Nephron (organoid): Measurements from ENCODE around the gene ADAMTSL3.

Source experiments
- H3K27ac Mint-ChIP-seq, 3 experiments: 2 replicates each; pipeline ENCODE4 v1.8.0; 2020; ENCODE audit warnings: mixed read lengths in 3 of 3, mild to moderate bottlenecking in 2 of 3, moderate library complexity in 1 of 3
- H3K27me3 Mint-ChIP-seq: 2 replicates; pipeline ENCODE4 v1.8.0; 2021; ENCODE audit warnings: low read depth, mild to moderate bottlenecking, moderate library complexity, mixed read lengths
- H3K36me3 Mint-ChIP-seq: 2 replicates; pipeline ENCODE4 v1.8.0; 2020; ENCODE audit warnings: low read depth, mixed read lengths
- H3K4me1 Mint-ChIP-seq: 2 replicates; pipeline ENCODE4 v1.8.0; 2020; ENCODE audit warnings: mixed read lengths
- H3K4me3 Mint-ChIP-seq, 3 experiments: 2 replicates each; pipeline ENCODE4 v1.8.0; 2020; ENCODE audit warnings: mild to moderate bottlenecking in 3 of 3, mixed read lengths in 3 of 3, moderate library complexity in 2 of 3
- H3K9me3 Mint-ChIP-seq: 2 replicates; pipeline ENCODE4 v1.8.0; 2020; ENCODE audit warnings: mixed read lengths
- CTCF ChIP-seq, 3 experiments: fragments of 200-600 bp; sonication (generic); IDR thresholded peaks; one replicate each; pipeline ENCODE4 v1.5.0; 2021; ENCODE audit warnings: antibody characterized with exemption in 3 of 3; ENCODE audit not compliant: unreplicated experiment in 3 of 3

Gene ADAMTSL3

DNA sequence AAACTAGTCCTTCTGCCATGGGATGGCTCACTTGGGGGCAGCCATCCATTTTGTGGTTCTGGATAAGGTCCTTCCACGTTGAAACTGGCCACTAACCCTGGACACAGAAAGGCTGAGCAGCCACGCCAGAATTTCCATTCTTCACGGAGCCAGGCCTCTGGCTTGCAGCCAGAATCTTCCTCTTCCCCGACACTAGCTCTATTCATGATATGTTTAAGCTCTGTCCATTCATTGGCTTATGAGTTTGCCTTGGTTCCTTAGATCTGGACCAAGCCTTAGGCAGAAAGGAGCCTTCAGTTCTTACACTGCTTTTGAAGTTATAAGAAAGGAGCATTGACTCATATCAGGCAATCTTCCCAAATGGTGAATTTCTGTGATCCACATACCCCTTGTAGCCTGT lies 293.2 kb downstream of the ADAMTSL3 start:
- no peak overlapping the region for H3K4me3 Mint-ChIP-seq
- no peaks in the 10 kb centered on the region for H3K36me3 Mint-ChIP-seq
- H3K9me3 Mint-ChIP-seq, result peaks cover 18% of the 10 kb centered on the region
- no peaks in the 10 kb centered on the region for H3K4me1 Mint-ChIP-seq
- no peaks in the 10 kb centered on the region for H3K27me3 Mint-ChIP-seq
- no peak for TF ChIP-seq CTCF (IDR thresholded peaks at IDR 0.05; ENCODE audit: unreplicated experiment in 3 of 3)
- no peak overlapping the region for H3K27ac Mint-ChIP-seq

DNA sequence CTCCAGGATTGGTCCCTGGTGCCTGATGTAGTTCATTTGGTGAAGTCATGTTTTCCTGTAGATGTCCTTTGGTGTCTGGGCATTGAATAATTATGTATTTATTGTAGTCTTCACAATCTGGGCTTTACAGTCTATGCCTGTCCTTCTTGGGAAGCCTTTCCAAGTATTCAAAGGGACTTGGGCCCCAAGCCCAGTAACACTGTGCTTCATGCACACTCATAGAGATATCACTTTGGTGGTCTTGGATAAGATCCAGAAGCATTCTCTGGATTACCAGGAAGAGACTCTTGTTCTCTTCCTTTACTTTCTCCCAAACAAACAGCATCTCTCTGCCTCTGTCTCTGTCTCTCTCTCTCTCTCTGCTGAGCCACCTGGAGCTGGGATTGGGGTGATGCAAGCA lies 300.6 kb downstream of the ADAMTSL3 start:
- H3K4me1 Mint-ChIP-seq, result no peaks in the 10 kb centered on the region
- H3K4me3 Mint-ChIP-seq, result no peak overlapping the region
- TF ChIP-seq CTCF (IDR thresholded peaks at IDR 0.05; ENCODE audit: unreplicated experiment in 3 of 3), result no peak
- H3K9me3 Mint-ChIP-seq, result peaks cover 18% of the 10 kb centered on the region
- H3K36me3 Mint-ChIP-seq, result no peaks in the 10 kb centered on the region
- H3K27ac Mint-ChIP-seq, result no peak overlapping the region
- H3K27me3 Mint-ChIP-seq, result no peaks in the 10 kb centered on the region

- Mint-ChIP-seq H3K36me3 (no peaks in the 10 kb centered on the region), H3K9me3 (peaks cover 18% of the 10 kb centered on the region), H3K27me3 (no peaks in the 10 kb centered on the region), H3K4me3 (no peak overlapping the region), H3K4me1 (no peaks in the 10 kb centered on the region), H3K27ac (no peak overlapping the region)
- no peak for TF ChIP-seq CTCF (IDR thresholded peaks at IDR 0.05; ENCODE audit: unreplicated experiment in 3 of 3)
Observed at GRCh38 chr15:83955806-83956265, 301.9 kb downstream of the ADAMTSL3 start.

DNA sequence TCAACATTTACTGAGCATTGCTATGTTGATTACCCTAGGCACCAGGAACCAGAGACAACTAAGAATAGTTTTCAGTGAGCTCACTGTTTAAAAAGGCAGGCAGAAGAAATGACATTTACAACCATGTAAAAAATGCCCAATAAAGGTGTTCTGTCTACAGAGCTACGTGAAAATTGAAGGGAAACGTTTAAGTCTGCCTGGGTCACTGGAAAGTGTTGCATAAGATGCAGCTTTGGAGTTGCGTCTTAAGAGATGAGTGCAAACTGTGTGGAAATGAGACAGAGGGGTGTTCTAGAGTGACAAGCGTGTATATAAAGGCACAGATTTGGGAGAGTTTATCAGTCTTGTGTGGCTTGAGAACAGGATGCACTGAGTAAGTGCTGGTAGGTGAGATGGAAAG lies 303.0 kb downstream of the ADAMTSL3 start:
- H3K36me3 Mint-ChIP-seq, result no peaks in the 10 kb centered on the region
- H3K27ac Mint-ChIP-seq, result no peak overlapping the region
- no peaks in the 10 kb centered on the region for H3K4me1 Mint-ChIP-seq
- no peaks in the 10 kb centered on the region for H3K27me3 Mint-ChIP-seq
- TF ChIP-seq CTCF (IDR thresholded peaks at IDR 0.05; ENCODE audit: unreplicated experiment in 3 of 3), result no peak
- H3K4me3 Mint-ChIP-seq, result no peak overlapping the region
- peaks cover 11% of the 10 kb centered on the region for H3K9me3 Mint-ChIP-seq

DNA sequence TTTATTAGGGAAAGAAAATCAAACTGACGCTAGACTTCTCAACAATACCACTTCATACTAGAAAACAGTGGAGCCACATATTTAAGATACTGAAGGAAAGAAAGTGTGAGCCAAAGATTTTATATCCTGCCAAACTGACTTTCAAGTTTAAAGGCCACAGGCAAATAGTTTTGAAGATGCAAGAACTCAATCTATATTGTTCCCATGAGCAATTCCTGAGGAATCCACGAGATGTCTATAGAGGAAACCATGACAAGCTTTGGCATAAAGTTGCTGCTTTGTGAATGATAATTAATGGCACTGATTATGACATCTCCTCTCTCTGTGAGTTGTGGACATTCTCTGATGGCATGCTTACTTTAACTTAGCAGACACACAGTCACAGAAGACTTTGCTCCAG lies 305.6 kb downstream of the ADAMTSL3 start:
- no peaks in the 10 kb centered on the region for H3K27me3 Mint-ChIP-seq
- H3K27ac Mint-ChIP-seq, result no peak overlapping the region
- peaks cover 11% of the 10 kb centered on the region for H3K9me3 Mint-ChIP-seq
- no peak overlapping the region for H3K4me3 Mint-ChIP-seq
- no peak for TF ChIP-seq CTCF (IDR thresholded peaks at IDR 0.05; ENCODE audit: unreplicated experiment in 3 of 3)
- no peaks in the 10 kb centered on the region for H3K4me1 Mint-ChIP-seq
- no peaks in the 10 kb centered on the region for H3K36me3 Mint-ChIP-seq

DNA sequence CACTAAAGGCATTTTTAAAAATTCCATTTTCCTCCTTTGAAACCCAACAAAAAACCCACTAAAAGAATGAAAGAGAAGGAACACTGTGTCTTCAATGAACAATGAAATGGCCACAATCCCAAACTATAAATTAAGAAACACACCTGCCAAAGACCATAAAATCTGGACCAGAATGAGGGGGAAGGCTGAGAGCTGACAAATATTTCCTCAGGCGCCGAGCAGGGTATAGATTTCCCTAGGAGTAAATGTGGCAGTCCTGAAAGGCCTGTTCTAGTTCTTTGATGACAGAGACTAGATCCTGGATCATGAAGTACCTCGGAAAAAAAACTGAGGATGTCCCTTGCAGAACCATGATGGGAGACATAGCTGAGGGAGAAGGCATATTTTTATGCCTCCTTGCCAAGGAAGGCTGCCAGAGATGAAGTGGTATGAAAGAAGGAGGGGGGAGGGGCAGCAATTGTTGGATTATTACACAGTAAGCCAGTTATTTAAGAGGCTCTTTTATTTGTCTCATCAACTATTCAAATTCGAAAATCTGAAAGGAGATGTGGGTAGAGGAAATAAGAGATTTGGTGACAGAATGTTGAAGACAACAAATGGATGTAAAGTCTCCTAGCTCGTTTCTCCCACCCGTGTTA lies 306.4 kb downstream of the ADAMTSL3 start:
- H3K9me3 Mint-ChIP-seq, result peaks cover 15% of the 10 kb centered on the region
- H3K27ac Mint-ChIP-seq, result no peak overlapping the region
- no peak for TF ChIP-seq CTCF (IDR thresholded peaks at IDR 0.05; ENCODE audit: unreplicated experiment in 3 of 3)
- no peaks in the 10 kb centered on the region for H3K4me1 Mint-ChIP-seq
- H3K36me3 Mint-ChIP-seq, result no peaks in the 10 kb centered on the region
- H3K4me3 Mint-ChIP-seq, result no peak overlapping the region
- no peaks in the 10 kb centered on the region for H3K27me3 Mint-ChIP-seq
